ENCODE measurements around the gene CACNG7.

CACNG7 gene

DNA sequence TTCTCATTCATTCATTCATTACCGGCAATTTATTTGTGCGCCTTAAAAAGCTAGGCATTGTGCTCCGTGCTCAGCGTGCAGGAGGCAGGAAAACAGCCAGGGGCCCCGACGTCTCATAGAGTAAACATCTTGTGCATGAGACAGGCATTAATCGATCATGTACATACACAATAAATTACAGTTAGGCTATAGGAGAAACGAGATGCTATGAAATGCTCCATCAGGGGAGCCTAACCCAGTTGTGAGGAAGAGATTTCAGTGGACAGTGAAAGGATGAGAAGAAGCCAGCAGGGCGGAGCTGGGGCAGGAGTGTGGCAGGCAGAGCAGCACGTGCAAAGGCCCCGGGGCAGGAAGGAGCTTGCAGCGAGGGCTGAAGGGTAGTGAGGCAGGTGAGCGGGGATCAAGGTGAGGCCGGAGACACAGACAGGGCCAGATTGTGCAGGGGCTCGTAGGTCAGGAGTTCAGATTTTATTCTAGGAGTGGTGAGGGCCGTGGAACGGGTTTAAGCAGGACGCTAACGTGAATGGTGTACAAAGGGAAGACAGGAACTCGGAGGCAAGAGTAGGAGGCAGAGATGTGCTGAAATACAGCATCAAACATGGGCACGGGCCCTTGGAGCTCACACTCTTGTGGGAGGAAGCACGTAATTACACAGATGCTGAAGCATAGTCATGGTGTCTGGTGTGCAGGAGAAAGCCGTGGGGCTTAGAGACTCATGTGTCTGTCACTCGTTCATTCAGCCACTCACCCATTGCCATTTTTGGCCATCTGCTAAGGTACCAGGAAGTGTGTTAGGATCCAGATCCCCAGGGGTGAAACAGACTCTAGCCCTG lies 74.6 kb downstream of the CACNG7 start:
- no peak for DNase-seq (ENCODE audit: low spot score)

DNA sequence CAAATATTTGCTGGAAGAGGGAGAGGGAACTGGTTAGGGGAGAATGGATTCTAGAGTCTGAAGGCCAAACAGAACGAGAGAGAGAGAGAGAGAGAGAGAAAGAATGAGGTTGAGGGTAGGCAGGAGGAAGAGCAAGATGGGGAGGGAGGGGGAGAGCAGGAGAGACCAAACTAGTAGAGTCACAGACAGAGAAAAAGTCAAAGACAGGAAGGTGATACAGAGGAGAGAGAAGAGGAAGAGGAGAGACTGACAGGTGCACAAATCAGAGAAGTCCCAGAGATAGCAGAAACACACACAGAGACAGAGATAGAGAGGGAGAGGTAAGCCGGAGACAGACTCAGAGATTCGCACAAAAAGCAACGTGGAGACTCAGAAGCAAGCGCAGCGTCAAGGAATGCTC lies 76.8 kb downstream of the CACNG7 start:
- no peak for DNase-seq (ENCODE audit: low spot score)

DNA sequence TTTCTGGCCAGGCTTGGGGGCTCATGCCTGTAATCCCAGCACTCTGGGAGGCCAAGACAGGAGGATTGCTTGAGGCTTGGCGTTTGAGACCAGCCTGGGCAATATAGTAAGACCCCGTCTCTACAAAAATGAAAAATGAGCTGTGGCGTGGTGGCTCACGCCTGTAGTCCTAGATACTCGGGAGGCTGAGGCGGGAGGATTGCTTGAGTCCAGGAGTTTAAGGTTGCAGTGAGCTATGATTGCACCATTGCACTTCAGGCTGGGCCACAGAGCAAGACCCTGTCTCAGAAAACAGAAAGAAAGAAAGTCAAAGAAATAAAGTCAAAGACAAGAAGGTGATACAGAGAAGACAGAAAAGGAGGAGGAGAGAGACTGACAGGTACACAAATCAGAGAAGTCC lies 79.9 kb downstream of the CACNG7 start:
- DNase-seq (ENCODE audit: low spot score): no peak

DNA sequence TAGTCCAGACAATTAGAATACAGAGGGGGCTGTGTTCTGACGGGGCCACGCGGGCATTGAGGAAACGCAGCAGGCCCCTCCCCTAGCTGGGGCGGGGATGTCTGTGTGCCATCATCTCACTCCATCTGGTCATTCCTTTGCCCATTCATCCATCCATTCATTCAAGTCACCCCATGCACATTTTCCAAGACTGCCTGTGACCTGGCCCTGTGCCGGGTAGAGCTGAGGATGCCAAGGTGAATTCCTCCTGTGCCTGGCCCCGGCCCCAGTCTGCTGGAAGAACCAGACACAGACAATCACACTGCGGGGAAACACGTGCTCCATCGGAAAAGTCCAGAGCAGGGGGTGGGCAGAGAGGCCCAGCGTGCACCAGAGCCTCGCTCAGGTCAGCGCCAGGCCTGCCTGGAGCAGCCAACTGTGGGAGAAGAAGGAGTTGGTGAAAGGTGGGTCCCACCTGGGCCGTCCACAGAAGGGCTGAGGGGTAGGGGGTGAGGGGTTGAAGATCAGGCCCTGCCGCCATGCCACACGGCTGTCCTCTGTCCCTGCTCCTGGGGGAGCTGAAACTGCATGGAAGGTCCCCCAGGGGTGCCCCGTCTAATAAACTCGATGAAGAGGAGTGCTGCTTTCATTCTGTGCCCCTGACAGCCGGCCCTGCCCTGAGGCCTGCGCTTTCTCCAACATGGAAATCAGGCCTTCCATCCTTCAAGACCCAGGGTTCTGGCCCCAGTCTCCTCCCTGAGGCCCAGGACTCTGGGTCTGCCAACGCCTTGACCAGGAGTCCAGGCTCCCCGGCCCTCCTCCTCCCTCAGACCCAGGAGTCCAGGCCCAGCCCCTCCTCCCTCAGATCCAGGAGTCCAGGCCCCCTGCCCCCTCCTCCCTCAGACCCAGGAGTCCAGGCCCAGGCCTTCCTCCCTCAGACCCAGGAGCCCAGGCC lies 80.8 kb downstream of the CACNG7 start:
- DNase-seq (ENCODE audit: low spot score): no peak

DNA sequence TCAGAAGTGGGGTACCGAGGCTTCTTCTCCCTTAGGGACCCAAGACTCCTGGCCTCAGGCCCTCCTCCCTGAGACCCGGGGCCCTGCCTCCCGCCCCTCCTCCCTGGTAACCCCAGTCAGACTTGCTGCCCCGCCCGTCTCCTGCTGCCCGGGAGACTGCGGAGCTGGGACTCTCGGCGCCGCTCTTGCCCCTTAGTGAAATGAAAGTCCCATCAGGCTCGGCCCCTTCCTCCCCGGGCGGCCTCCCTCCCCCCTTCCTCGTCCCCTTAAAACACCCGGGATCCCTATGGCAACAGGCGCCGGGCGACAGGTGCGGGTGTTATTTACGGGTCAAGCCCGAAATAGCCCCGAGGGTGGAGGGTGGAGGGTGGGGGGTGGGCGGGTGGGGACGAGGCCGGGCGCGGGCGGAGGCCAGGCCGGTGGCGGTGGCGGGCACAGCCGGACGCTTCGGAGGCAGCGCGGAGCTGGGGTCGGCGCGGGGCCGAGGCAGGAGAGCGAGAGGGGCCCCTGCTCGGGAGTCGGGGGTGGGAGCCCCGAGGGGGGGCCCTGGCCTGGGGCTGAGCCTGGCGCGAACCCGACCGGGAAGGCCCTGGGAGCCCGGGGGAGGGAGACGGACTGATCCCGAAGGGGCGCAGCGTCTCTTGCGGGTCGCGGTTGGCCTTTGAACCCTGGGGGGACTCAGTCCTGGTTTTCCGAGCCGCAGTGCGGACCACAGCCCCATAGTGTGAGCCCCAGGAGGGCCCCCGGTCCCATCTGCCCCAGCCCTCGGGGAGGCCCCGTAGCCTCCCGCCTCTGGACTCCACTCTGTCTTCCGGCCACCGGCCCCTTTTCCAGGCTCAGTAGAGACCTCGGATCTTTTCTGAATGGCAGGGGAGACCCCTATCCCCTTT lies 82.4 kb downstream of the CACNG7 start, which contains the start of gene CACNG6:
TSS of gene CACNG6 (plus strand) at position 414 of the 890 bp plus-strand sequence. CDS start 1,241 bp downstream, outside the sequence.
- DNase-seq (ENCODE audit: low spot score): no peak

DNA sequence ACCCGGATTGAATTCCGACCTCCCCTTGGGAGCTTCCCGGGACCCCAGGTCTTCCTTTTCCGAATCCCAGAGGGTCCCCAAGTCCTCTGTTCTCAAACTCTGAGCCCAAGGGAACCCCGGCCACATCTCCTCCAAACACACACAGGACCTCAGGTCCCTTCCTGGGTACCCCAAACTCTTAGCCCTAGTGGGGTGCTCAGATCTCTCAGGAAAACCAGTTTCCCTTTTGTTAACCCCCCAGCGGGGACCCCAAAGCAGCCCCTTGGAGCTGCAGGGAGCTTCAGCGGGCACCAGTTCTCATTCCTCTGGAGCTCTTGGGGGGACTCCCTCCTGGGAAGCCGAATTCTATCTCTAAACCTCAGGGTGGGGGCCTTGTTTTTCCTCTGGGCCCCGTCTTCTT lies 83.1 kb downstream of the CACNG7 start:
- no peak for DNase-seq (ENCODE audit: low spot score)

DNA sequence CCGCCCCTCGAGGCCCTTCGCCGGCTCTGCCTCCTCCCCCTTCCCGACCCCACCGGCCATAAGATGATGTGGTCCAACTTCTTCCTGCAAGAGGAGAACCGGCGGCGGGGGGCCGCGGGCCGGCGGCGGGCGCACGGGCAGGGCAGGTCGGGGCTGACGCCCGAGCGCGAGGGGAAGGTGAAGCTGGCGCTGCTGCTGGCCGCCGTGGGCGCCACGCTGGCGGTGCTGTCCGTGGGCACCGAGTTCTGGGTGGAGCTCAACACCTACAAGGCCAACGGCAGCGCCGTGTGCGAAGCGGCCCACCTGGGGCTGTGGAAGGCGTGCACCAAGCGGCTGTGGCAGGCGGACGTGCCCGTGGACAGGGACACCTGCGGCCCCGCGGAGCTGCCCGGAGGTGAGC lies 83.7 kb downstream of the CACNG7 start:
- no peak for DNase-seq (ENCODE audit: low spot score)

DNA sequence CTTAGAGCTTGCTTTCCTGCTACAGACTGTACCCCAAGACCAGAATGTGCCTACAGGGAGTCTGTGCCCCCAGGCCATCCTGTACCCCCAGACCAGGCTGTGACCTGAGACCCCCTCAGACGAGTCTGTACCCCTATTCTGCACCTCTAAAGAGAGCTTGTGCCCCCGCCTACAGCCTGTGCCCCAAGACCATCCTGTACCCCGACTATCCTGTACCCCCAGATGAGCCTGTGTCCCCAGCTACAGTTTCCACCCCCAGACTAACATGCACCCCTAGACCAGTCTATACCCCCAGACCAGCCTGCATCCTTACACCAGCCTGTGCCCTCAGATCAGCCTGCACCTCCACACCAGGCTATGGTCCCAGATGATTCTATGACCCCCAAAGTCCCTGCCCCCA lies 84.4 kb downstream of the CACNG7 start:
- DNase-seq (ENCODE audit: low spot score): no peak
